NCI-H524 (cell line): ENCODE measurements around the gene PSMA7.
"Not testable (repeated sequence)": the region's sequence is repeated elsewhere in the genome, so short reads cannot be mapped to it uniquely, and the experiment has no call there.

Source experiments
- DNase-seq, 2 experiments: peaks; one replicate each; lab custom pipeline; 2025; lab: John Stamatoyannopoulos, UW

Gene PSMA7

DNA sequence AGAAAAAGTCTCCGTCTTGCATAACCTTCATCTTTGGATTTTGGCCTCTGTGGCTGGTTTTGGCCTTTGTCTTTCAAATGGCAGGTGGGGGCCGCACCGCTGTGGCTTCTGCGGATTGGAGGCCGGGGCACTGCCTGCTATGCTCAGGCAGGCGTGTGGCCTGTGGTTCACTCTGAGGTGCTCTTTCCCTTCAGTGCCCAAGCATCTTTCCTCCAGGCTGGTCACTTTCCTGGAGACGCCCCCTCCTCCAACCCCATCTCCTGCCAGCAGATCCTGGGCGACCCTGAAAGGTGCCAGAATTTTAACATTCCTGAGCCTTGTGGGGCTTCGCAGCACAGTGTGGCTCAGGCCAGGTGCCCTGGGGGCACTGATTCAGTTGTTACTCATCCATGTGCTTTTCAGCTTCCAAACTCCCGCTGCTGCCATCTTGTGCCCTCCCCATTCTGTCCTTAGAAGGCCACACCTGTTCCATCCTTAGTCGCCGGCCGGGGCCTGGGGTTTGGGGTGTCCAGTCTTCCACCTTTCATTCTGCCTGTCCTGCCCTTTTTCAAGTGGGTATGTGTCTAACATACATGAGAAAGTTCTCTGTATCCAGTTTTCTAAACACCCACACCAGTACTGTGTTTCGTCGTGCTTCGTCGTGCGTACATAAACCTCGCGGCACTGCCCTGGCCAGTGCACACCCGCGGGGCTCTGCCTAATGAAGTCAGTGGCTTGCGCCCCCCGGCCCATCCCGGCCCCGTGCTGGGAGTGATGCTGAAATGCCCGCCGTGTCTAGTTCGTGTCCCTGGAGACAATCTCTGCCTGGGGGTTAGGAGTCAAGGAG lies 12.4 kb upstream of the PSMA7 start:
- DNase-seq: no peak

DNA sequence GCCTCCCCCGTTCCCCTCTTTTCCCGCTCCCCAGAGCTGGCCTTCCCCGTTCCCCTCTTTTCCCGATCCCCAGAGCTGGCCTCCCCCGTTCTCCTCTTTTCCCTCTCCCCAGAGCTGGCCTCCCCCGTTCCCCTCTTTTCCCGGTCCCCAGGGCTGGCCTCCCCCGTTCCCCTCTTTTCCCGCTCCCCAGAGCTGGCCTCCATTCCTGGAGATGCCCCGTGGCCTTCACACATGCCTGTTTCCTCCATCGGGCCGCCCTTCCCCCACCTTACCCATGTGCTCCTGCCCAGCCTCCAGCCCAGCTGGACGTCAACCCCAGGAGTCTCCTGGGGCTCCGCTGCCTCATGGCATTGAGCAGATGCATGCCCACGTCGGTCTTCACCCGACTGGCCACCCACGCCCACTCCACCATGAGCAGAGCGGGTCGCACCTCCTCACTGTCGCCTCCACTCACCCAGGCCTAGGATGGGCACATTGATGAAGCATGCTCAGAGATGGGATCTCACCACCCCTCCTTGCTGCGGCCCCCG lies 8.7 kb upstream of the PSMA7 start:
- no peak for DNase-seq

DNA sequence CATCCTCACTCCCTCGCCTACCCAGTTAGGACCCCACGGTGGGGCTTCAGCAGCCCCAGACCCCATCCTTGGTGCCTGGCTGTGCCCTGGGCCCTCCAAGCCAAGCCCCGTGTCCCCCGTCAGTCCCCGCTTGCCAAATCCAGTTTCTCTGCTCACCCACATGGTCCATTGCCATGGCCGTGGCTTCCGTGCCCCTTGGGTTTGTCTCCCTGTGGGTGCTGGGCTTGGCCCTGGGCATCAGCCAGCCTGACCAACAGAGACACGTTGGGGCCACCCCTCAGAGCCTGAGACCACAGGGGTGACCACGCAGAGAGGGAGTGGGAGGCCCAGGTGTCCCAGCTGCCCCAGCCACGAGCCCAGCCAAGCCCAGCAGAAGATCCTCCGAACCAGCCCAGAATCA lies 8.0 kb upstream of the PSMA7 start:
- no peak for DNase-seq

DNA sequence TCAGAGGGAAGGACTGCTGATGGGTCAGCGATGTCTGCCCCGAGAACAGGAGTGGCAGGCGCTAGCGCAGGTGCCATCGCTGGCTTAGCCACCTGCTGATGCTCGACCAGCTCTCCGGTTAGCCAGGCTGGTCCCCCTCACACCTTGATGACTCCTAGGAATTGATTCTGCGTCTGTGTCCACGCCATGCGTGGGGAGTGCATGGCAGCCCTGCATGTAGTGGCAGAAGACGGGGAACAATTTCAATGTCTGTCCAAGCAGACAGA lies 7.0 kb upstream of the PSMA7 start:
- DNase-seq: no peak

DNA sequence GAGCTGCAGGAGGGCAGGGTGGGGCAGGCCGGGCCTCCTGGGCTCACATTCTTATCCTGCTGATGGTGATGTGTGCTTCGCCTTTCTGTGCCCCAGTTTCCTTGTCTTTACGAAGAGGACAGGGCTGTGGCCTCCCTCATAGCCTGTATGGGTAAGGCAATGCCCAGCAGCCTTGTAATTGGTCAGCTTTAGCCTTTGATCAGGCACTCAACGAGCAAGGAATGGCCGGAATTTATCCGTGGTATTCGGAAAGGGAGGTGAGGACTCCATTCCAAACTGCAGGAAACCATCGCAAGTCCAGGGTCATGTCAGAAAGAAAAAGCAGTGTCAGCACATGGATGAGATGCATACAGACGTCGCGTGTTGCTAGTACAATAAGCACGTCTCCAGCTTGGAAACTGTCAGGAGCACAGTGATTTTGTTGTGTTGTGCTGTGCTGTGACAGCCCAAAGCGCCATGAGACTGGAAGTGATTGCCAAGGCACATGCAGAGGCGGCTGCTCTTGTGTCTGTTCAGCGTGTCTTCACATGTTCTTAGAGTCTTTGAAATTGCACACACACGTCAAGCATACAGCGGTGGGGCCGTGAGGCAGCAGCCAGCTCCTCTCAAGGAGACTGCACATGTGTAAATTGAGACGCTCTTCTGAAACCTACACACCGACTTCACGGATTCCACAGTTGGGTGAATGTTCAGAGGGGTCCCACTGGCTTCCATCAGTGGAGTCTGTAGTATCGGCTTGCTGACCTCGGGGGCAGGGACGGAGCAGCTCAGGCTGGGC lies 6.5 kb upstream of the PSMA7 start:
- no peak for DNase-seq

DNA sequence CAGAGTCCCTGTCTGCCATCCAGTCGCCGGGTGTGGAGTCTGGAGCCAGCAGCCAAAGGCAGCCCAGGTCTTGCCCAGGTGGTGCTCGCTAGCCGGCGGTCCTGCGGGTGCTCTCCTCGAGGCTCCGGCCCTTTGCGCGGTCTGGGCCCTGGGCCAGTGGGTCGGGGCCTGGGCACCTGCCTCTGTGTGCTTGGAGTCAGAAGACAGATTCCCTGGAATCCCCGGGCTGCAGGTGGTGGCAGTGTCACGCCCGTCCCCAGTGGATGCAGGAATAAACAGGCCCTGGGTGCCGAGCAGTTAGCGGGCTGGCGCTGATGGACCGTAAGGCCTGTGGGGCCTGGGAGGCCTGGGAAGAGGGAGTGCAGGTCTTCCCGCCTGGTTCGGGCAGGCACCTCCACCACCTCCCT lies 5.7 kb upstream of the PSMA7 start:
- DNase-seq: no peak

DNA sequence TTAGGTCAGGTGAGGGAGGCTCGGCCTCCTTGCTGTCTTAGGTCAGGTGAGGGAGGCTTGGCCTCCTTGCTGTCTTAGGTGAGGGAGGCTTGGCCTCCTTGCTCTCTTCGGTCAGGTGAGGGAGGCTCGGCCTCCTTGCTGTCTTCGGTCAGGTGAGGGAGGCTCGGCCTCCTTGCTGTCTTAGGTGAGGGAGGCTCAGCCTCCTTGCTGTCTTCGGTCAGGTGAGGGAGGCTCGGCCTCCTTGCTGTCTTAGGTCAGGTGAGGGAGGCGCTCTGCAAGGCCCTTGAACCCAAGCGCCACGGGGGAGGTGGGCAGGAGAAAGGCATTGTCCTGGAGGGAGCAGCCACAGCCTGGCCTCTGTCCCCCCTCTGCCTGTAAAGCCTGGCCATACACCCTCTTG lies 5.2 kb upstream of the PSMA7 start:
- not testable (repeated sequence) for DNase-seq

DNA sequence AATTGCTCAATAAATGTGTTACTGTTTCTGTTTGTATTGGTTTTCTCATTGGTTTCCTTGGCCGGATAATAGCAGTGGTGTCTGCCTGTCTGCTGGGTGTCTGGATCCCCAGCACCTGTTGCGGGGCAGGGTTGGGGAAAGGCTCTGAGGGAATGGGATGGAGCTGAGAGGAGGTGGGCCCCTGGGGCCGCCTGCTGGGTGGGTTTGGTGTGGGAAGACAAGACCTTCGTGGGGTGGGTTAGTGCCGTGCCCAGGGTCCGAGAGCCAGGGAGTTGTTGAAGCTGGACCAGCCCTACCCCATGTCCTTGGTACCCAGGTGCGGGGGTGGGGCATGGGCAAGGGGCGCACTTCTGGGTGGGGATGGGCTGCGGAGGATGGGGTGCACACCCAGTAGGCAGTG lies 4.3 kb upstream of the PSMA7 start:
- DNase-seq: no peak

DNA sequence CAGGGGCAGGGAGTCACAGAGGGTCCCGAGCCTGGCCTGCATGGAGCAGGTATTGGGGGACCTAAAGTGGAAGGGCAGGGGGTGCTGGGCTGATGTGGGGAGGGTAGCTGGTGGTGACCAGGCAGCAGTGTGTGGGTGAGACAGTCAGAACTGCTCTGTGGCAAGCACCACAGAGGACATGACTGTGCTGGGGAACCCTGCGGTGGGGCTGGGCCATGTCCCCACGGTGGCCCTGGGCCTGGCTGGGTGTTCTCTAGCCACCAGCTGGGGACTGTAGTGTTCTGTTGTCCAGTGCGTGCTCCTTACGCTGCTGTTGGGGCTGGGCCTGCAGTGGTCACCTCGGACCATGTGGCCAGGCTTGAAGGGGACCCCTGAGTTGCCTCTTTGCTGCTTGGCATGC lies 3.9 kb upstream of the PSMA7 start:
- no peak for DNase-seq

DNA sequence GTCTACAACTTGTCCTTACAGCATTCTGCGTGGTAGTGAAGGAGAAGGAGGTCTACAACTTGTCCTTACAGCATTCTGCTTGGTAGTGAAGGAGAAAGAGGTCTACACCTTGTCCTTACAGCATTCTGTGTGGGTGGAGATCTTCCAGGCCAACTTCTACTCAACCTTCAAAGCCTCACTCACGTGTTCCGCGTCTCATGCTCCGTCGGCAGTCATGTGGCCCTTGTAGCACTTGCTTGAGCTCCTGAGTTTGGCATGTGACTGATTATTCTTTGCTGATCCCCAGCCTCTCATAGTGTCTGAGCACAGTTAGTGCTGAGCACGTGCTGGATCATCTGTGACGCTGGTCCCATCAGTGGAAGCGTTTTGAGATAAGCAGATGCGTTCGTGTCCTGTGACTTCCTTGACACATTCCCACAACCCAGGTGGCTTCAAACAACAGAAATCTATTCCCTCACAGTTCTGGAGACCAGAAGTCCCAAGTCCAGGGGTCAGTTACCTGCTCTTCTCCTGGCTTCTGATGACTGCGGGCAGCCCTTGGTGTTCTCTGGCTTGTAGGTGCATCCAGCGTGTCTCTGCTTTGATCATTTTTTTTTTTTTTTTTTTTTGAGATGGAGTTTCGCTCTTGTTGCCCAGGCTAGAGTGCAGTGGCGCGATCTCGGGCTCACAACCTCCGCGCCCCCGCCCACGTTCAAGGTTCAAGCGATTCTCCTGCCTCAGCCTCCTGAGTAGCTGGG lies 3.0 kb upstream of the PSMA7 start:
- DNase-seq: no peak

DNA sequence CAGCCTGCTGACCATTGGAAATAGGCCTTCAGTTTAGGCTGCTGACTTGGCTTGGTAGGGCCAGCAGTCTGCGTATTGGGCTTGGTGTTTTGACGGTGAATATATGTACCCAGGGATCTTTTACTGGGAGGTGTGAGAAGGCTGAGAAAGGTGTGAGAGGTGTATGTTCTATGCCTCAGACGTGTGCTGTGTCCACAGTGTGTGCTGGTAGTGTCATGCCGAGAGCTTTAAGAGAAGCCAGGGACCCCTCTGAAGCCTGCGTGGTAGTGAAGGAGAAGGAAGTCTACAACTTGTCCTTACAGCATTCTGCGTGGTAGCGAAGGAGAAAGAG lies 2.5 kb upstream of the PSMA7 start:
- DNase-seq: no peak

DNA sequence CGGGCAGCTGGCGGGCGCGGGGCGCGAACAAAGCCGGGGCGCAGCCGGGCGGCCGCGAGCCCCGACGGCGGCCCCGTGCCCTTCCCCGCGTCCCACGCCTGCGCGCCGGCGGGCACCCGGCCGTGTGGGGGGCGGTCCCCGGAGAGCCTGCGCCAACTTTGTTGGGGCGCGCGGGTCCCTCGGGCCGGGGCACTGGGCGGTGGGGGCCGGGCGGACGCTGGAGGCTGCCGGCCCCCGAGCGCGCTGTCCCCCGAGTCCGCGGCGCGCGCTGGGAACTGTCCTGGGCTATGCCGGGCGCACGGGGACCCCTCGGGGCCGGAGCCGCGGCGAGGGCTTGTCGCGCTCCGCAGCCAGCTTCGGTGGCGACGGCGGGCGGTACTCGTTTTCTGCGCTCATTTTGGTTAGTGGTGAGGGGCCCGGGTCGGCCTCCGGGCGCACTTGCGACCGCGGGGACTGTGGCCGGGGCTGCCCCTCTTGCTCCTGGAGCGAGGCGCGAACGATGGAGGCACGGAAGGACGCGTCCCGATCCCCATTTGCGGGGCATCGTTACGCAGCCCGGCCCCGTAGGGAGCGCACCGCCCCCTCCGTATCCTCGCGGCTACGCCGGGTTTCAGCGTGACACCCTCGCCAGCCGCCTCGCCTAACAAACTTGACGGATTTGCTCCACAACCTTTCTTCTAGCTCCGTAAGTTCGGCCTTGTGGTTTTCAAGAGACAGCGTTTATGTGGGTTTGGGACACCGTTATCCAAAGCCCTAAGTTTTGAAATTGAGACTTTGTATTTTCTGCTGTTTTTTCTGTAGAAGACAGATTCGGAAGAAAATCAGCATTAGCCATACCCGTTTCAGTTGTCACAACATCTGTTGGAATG lies 997 bp upstream of the PSMA7 start:
- DNase-seq: peak in 1 of 2 experiments; percentile 27

DNA sequence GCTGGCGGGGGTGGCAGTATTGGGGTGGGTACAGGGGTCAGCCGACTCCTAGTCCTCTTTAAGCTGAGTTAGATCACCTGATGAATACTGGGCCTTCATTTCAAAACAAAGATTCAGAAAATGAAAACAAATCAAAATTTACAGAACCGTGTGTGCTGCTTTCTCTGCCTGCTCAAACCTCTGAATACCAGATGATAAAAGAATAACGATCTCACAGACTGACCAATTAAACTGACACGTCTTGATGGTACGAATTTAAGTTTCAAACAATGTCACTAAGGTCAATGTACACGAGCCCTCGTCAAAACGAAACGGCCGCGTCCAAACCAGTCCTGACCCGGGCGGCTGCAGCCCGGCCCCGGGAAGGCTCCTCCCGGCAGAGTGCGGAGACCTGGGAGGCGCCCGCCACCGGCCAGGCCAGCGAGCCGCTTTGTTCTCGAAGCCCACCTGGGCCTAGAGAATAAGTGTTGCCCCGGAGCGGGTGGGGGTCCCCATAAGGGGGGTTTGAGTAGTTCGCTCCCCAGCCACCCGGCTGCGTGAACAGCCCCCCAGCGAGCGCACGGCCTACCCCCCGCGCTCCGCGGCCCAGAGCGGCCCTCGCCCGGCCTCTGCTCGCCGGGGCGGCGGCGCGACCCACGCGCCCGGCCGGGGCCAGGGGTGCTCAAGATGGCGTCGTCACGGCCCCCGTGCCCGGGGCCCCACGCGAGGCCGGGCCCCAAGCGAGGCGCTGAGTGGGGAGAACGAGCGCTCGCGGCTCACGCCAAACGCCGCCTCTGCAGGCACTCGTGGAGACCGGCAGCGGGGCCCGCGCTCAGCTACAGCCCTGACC lies 728 bp downstream of the PSMA7 start:
- DNase-seq: no peak

DNA sequence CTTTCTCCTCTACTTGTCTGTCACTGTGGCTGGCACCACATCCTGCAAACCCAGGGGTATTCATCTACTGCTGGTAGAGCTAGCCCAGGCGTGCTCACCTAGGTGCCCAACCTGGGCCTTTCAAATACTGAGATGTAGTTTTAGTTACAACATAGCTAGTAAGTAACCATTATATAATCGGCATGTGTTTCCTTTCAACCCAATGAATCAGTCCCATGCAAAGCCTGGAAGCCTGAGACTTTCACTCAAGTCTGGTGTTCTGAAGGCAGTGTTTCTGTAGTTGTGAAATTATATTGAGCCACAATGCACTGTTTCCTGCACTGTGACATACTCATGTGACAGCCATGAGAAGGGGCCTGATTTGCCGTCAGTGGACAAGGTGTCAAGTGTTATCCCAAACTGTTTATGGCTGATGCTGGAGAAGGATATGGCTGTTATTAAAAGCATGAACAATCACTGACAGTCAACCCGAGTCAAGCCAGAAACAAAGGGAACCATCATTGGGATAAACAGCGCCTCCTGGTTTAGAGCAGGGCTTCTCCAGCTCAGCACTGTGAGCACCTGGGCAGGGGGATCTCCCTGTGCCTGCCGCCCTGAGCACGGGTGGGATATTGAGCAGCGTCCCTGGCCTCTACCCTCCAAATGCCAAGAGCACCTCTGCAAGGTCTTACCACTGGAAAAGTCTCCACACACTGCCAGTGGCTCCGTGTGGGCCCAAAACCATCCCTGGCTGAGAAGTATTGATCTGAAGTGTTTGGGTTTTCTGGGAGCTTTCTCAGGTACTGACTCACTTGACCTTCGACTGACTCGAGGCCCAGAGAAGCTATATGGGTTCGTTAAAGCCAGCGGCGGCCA lies 1.6 kb downstream of the PSMA7 start:
- DNase-seq: peak in 1 of 2 experiments; percentile 18

DNA sequence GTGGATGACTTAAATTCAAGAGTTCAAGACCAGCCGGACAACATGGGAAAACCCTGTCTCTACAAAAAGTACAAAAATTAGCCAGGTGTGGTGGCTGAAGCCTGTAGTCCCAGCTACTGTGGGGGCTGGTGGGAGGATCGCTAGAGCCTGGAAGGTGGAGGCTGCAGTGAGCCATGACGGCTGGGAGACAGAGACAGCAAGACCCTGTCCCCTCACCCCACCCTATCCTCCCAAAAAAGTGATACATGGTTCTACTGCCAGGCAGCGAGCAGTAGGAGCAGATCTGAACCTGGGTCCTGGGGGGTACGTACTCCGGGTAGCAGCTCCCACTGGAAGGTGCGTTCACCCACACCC lies 2.2 kb downstream of the PSMA7 start:
- no peak for DNase-seq

DNA sequence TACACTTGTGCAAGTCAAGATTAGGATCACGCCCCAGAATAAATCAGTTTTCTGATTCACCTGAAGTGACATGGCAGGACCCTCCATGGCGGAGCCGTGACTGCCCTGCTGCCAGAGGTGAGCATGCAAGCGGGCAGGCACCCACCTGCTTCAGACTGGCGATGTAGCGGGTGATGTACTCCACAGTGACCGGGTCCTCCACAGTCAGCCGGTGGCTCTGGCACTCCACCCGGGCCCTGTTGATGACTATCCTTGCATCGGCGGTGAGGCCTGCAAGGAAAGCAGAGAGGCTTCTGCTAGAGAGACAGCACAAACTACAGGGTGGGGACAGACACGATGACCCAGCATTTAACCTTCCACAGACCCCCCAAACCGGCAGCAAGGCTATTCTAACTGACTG lies 3.6 kb downstream of the PSMA7 start:
- DNase-seq: no peak

DNA sequence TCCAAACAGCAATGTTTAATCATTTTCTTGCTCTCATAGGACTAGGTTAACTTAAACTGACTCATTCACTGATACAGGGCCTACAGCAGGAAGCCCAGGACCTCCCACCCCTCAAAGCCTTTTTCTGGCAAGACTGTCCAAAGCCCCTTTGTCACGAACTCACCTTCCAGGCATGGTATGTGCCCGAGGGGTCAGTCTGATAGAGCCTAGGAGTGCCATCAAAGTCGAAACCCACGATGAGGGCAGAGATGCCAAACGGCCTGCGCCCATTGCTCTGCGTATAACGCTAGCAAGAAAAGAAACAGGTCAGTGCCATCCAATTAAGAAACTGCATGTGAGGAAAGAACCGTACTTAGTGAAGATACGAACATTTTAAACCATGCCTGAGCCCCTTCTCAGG lies 4.3 kb downstream of the PSMA7 start:
- no peak for DNase-seq

DNA sequence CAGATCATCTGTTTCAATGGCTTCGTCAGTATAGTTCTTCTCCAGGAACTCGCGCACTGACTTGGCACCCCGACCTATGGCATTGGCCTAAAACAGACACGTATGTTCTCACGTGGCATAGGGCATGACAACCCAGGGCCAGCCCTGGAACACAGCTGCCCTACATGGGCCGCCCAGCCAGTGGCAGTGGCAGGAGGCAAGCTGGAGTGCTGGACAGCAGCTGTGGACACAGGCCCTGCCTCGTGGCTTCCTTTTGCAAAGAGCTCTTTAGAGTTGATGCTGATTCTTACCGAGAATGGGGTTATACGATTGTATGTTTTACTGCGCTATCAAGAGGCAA lies 5.0 kb downstream of the PSMA7 start:
- no peak for DNase-seq

DNA sequence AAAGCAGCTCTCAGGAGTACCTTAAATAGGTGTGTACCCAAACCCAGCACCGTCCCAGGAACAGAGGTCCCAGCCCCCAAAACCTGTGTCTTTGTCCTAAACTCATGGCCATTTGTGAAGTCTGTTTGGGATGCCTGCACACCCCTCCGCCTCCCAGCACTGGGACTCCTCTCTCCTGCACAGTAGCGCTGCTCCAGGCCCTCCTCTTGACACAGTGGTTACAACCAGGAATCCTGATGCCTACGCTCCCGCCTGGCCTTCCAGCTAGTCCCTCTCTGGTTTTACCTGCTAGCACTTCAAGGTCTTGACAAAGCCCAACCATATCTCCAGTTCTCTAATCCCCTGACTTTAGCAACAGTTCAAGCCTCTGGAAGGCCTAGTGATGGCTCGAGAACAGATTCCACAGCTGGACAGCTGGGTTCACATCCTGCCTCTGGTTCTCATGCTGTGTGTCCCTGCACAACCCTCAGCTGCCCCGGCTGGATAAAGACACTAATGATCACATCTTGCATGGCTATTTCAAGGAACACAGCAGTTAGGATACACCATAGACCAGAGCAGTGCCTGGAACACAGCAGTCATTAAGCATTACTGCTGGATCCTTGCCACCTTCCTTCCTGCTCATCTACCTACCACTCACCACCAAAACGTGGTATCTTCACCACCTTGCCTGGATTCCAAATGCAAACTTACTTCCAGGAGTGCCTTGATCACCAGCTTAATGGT lies 5.6 kb downstream of the PSMA7 start:
- DNase-seq: no peak

DNA sequence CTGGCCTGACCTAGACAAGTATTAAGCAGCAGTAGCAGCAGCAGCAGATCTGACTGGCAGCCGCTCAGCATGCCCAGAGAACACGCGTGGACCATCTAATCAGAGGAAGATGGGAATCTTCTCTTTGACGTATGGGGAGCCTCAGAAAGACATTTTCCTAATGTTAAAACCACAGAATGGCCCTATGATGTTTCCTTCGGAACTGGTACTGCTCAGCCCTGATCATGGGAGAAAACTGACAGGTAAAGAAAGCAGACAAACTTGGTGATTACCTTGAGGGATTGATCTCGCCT lies 6.2 kb downstream of the PSMA7 start:
- DNase-seq: no peak
